GM23338 (cell line): Measurements from ENCODE around the gene FBLN5. TPM values are rescaled to one million over a fixed set of nuclear protein-coding genes. Genes with fewer than 3 reads are reported as not detected.

Experiments used
- ATAC-seq: fragments of 200-7000 bp; cut with Tn5 transposase; 3 replicates; pipeline ENCODE4 v1.9.1; 2020
- DNase-seq: peaks from one replicate; pipeline ENCODE4 v3.0.0-alpha.2; 2015; ENCODE audit warnings: low spot score
- H2AFZ ChIP-seq: fragments of 200-600 bp; sonication (generic); 2 replicates; pipeline ENCODE4 v1.8.0; 2016; ENCODE audit warnings: antibody characterized with exemption, mild to moderate bottlenecking, moderate library complexity
- H3F3A ChIP-seq: fragments of 200-600 bp; sonication (generic); replicated peaks from 2 replicates; pipeline ENCODE4 v1.8.0; 2017; ENCODE audit warnings: antibody characterized with exemption, mixed run types, low read depth
- H3K27ac ChIP-seq: fragments of 200-600 bp; sonication (generic); 2 replicates; pipeline ENCODE4 v1.6.1; 2016; ENCODE audit warnings: low read depth
- H3K27me3 ChIP-seq: fragments of 200-600 bp; sonication (generic); 2 replicates; pipeline ENCODE4 v1.8.0; 2016; ENCODE audit warnings: mild to moderate bottlenecking, mixed run types, moderate library complexity; ENCODE audit not compliant: insufficient read depth
- H3K36me3 ChIP-seq: fragments of 200-600 bp; sonication (generic); 2 replicates; pipeline ENCODE4 v1.8.0; 2016; ENCODE audit warnings: mild to moderate bottlenecking; ENCODE audit not compliant: insufficient read depth
- H3K4me1 ChIP-seq: fragments of 200-600 bp; sonication (generic); 2 replicates; pipeline ENCODE4 v1.8.0; 2016; ENCODE audit warnings: mild to moderate bottlenecking, moderate library complexity; ENCODE audit not compliant: insufficient read depth
- H3K4me2 ChIP-seq: fragments of 200-600 bp; sonication (generic); 2 replicates; pipeline ENCODE4 v1.7.1; 2017; ENCODE audit warnings: mixed run types
- H3K4me3 ChIP-seq: fragments of 200-600 bp; sonication (generic); 2 replicates; pipeline ENCODE4 v1.6.1; 2016; ENCODE audit warnings: mixed run types
- H3K79me2 ChIP-seq: fragments of 200-600 bp; sonication (generic); replicated peaks from 2 replicates; pipeline ENCODE4 v1.8.0; 2017; ENCODE audit warnings: mild to moderate bottlenecking; ENCODE audit not compliant: insufficient read depth
- H3K9me2 ChIP-seq: fragments of 200-600 bp; sonication (generic); 2 replicates; pipeline ENCODE4 v1.8.0; 2017; ENCODE audit not compliant: insufficient read depth
- H4K20me1 ChIP-seq: fragments of 200-600 bp; sonication (generic); replicated peaks from 2 replicates; pipeline ENCODE4 v1.8.0; 2017; ENCODE audit warnings: mild to moderate bottlenecking; ENCODE audit not compliant: insufficient read depth
- H3K27ac Mint-ChIP-seq: 2 replicates; pipeline ENCODE4 v1.8.0; 2020; ENCODE audit warnings: inconsistent platforms, mild to moderate bottlenecking, moderate library complexity, mixed read lengths
- H3K27me3 Mint-ChIP-seq: 3 replicates; pipeline ENCODE4 v1.8.0; 2022; ENCODE audit warnings: low read depth, mild to moderate bottlenecking, moderate library complexity, mixed read lengths, inconsistent platforms; ENCODE audit not compliant: insufficient read depth, poor library complexity
- H3K36me3 Mint-ChIP-seq: 3 replicates; pipeline ENCODE4 v1.8.0; 2021; ENCODE audit warnings: low read depth, mild to moderate bottlenecking, inconsistent platforms, moderate library complexity, mixed read lengths
- H3K4me1 Mint-ChIP-seq: 3 replicates; pipeline ENCODE4 v1.8.0; 2020; ENCODE audit warnings: mild to moderate bottlenecking, inconsistent platforms, mixed read lengths
- H3K4me3 Mint-ChIP-seq: 3 replicates; pipeline ENCODE4 v1.8.0; 2021; ENCODE audit warnings: moderate library complexity, mild to moderate bottlenecking, inconsistent platforms, mixed read lengths
- H3K9me3 Mint-ChIP-seq: 3 replicates; pipeline ENCODE4 v1.8.0; 2020; ENCODE audit warnings: moderate library complexity, mild to moderate bottlenecking, inconsistent platforms, mixed read lengths
- CREB1 ChIP-seq: fragments of 250-450 bp; sonication (Bioruptor Pico); IDR thresholded peaks from 2 replicates; pipeline ENCODE4 v1.5.0; 2020; ENCODE audit warnings: low read depth, mild to moderate bottlenecking, moderate library complexity
- EZH2 ChIP-seq: fragments of 200-600 bp; sonication (generic); IDR thresholded peaks from one replicate; pipeline ENCODE4 v1.8.0; 2017; ENCODE audit warnings: antibody characterized with exemption, mild to moderate bottlenecking, low read depth; ENCODE audit not compliant: unreplicated experiment
- JUNB ChIP-seq: IDR thresholded peaks from one replicate; pipeline ENCODE4 v1.6.1; 2016; ENCODE audit warnings: antibody characterized with exemption; ENCODE audit not compliant: unreplicated experiment
- NANOG ChIP-seq: IDR thresholded peaks from 2 replicates; pipeline ENCODE4 v1.6.1; 2016; ENCODE audit warnings: antibody characterized with exemption, borderline replicate concordance
- ZNF114 ChIP-seq: fragments of 250-450 bp; sonication (Bioruptor Pico); IDR thresholded peaks from 2 replicates; pipeline ENCODE4 v1.5.0; 2020; ENCODE audit warnings: mild to moderate bottlenecking, moderate library complexity
- polyA plus RNA-seq: library from polyadenylated mRNA; unstranded; fragments of >200 nt; fragmentation: Nextera tagmentation; extraction: Ambion mirVana; gene quantifications from 2 replicates; pipeline ENCODE4 v1.2.1, GENCODE V29; 2016
- total RNA-seq: library from RNA; depleted of rRNA; stranded (reverse); fragments of >200 nt; shearing (Covaris generic); gene quantifications from 2 replicates; pipeline ENCODE4 v1.2.3, GENCODE V29; 2014
- TF ChIP-seq, protein P1 (sequence below): fragments of 250-450 bp; sonication (Bioruptor Pico); IDR thresholded peaks from 2 replicates; pipeline ENCODE4 v1.5.0; 2020; ENCODE audit warnings: mild to moderate bottlenecking, moderate library complexity
- TF ChIP-seq, protein P2 (sequence below): IDR thresholded peaks from 2 replicates; pipeline ENCODE4 v1.6.1; 2016; ENCODE audit warnings: antibody characterized with exemption
- TF ChIP-seq, protein P3 (sequence below): IDR thresholded peaks from one replicate; pipeline ENCODE4 v1.6.1; 2018; ENCODE audit warnings: antibody characterized with exemption; ENCODE audit not compliant: unreplicated experiment

Gene FBLN5
- total and polyA plus RNA-seq, 2 experiments from 2014 or later = 4.3 to 4.9 TPM

DNA sequence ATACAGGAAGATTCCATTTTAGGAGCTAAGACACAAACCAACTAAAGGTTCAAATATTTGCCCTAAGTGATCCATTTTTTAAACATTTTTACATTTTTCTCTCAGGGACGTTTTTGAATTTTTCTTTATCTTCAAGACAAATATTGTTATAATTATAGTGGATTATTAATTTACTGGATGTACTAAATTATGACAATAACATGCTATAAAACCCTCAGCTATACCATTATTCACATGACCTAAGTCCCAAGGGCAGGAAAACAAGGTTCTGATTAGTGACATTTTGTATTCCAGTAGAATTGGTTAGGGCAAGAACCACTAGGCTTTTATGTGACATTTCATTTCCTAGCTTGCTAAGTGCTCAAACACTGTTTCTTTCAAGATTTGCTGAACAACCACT is 16.5 kb upstream of the FBLN5 start:
- Histone ChIP-seq H3K27me3 (no peaks in the 10 kb centered on the region), H4K20me1 (no peaks in the 10 kb centered on the region), H3F3A (no peaks in the 10 kb centered on the region), H3K4me2 (no peak overlapping the region), H3K4me3 (no peak overlapping the region), H2AFZ (no peak overlapping the region), H3K4me1 (no peaks in the 10 kb centered on the region), H3K9me2 (no peaks in the 10 kb centered on the region), H3K36me3 (peaks cover 1% of the 10 kb centered on the region; the same call in 1 of the 2 replicates), H3K27ac (no peak overlapping the region), H3K79me2 (no peaks in the 10 kb centered on the region)
- Mint-ChIP-seq H3K36me3 (peaks cover 7% of the 10 kb centered on the region; the same call in 1 of the 3 replicates), H3K4me1 (peaks cover 8% of the 10 kb centered on the region; the same call in 2 of the 3 replicates), H3K27me3 (peaks cover 4% of the 10 kb centered on the region), H3K9me3 (no peaks in the 10 kb centered on the region), H3K4me3 (no peak overlapping the region), H3K27ac (no peak overlapping the region)
- TF ChIP-seq, protein P1, sequence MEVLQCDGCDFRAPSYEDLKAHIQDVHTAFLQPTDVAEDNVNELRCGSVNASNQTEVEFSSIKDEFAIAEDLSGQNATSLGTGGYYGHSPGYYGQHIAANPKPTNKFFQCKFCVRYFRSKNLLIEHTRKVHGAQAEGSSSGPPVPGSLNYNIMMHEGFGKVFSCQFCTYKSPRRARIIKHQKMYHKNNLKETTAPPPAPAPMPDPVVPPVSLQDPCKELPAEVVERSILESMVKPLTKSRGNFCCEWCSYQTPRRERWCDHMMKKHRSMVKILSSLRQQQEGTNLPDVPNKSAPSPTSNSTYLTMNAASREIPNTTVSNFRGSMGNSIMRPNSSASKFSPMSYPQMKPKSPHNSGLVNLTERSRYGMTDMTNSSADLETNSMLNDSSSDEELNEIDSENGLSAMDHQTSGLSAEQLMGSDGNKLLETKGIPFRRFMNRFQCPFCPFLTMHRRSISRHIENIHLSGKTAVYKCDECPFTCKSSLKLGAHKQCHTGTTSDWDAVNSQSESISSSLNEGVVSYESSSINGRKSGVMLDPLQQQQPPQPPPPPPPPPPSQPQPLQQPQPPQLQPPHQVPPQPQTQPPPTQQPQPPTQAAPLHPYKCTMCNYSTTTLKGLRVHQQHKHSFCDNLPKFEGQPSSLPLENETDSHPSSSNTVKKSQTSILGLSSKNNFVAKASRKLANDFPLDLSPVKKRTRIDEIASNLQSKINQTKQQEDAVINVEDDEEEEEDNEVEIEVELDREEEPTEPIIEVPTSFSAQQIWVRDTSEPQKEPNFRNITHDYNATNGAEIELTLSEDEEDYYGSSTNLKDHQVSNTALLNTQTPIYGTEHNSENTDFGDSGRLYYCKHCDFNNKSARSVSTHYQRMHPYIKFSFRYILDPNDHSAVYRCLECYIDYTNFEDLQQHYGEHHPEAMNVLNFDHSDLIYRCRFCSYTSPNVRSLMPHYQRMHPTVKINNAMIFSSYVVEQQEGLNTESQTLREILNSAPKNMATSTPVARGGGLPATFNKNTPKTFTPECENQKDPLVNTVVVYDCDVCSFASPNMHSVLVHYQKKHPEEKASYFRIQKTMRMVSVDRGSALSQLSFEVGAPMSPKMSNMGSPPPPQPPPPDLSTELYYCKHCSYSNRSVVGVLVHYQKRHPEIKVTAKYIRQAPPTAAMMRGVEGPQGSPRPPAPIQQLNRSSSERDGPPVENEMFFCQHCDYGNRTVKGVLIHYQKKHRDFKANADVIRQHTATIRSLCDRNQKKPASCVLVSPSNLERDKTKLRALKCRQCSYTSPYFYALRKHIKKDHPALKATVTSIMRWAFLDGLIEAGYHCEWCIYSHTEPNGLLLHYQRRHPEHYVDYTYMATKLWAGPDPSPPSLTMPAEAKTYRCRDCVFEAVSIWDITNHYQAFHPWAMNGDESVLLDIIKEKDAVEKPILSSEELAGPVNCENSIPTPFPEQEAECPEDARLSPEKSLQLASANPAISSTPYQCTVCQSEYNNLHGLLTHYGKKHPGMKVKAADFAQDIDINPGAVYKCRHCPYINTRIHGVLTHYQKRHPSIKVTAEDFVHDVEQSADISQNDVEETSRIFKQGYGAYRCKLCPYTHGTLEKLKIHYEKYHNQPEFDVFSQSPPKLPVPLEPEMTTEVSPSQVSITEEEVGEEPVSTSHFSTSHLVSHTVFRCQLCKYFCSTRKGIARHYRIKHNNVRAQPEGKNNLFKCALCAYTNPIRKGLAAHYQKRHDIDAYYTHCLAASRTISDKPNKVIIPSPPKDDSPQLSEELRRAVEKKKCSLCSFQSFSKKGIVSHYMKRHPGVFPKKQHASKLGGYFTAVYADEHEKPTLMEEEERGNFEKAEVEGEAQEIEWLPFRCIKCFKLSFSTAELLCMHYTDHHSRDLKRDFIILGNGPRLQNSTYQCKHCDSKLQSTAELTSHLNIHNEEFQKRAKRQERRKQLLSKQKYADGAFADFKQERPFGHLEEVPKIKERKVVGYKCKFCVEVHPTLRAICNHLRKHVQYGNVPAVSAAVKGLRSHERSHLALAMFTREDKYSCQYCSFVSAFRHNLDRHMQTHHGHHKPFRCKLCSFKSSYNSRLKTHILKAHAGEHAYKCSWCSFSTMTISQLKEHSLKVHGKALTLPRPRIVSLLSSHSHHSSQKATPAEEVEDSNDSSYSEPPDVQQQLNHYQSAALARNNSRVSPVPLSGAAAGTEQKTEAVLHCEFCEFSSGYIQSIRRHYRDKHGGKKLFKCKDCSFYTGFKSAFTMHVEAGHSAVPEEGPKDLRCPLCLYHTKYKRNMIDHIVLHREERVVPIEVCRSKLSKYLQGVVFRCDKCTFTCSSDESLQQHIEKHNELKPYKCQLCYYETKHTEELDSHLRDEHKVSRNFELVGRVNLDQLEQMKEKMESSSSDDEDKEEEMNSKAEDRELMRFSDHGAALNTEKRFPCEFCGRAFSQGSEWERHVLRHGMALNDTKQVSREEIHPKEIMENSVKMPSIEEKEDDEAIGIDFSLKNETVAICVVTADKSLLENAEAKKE (CRISPR knock-in tag) = no peak
- TF ChIP-seq CREB1 (no peak), EZH2 (no peak), ZNF114 (CRISPR knock-in tag) (no peak)
- TF ChIP-seq, protein P2, sequence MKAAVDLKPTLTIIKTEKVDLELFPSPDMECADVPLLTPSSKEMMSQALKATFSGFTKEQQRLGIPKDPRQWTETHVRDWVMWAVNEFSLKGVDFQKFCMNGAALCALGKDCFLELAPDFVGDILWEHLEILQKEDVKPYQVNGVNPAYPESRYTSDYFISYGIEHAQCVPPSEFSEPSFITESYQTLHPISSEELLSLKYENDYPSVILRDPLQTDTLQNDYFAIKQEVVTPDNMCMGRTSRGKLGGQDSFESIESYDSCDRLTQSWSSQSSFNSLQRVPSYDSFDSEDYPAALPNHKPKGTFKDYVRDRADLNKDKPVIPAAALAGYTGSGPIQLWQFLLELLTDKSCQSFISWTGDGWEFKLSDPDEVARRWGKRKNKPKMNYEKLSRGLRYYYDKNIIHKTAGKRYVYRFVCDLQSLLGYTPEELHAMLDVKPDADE = no peak
- ATAC-seq = no peak
- DNase-seq = no peak

DNA sequence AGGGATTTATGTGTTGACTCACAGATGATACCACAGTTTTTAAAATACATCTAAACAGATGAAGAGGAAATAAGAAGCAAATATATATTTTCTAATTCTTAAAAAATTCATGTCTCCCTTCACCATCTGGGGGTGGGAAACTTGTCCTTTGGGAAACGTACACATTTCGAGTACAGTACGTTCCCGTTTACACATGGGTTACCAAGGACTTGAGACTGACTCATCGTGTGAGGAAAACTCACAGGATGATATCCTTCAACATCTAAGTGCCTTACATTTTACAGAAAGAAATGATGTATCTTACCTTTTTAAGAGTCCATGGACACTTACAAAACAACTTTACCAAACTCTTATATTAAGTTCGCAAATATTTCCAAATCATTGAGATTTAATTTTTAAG is 16.0 kb upstream of the FBLN5 start:
- H3K9me2 ChIP-seq = no peaks in the 10 kb centered on the region
- H3K79me2 ChIP-seq = no peaks in the 10 kb centered on the region
- Mint-ChIP-seq H3K4me3 (no peak overlapping the region), H3K27me3 (peaks cover 4% of the 10 kb centered on the region), H3K9me3 (no peaks in the 10 kb centered on the region), H3K27ac (no peak overlapping the region), H3K36me3 (peaks cover 2% of the 10 kb centered on the region; the same call in 1 of the 3 replicates), H3K4me1 (peaks cover 8% of the 10 kb centered on the region; the same call in 2 of the 3 replicates)
- no peaks in the 10 kb centered on the region for H3K27me3 ChIP-seq
- no peak overlapping the region for H2AFZ ChIP-seq
- no peaks in the 10 kb centered on the region for H3K36me3 ChIP-seq
- H3F3A ChIP-seq = no peaks in the 10 kb centered on the region
- no peak overlapping the region for H3K4me2 ChIP-seq
- DNase-seq = no peak
- H3K4me1 ChIP-seq = no peaks in the 10 kb centered on the region
- H3K4me3 ChIP-seq = no peak overlapping the region
- H3K27ac ChIP-seq = no peak overlapping the region
- no peaks in the 10 kb centered on the region for H4K20me1 ChIP-seq
- no peak for ATAC-seq
- TF ChIP-seq, protein P2 = no peak
- no peak for TF ChIP-seq JUNB
- TF ChIP-seq, protein P3, sequence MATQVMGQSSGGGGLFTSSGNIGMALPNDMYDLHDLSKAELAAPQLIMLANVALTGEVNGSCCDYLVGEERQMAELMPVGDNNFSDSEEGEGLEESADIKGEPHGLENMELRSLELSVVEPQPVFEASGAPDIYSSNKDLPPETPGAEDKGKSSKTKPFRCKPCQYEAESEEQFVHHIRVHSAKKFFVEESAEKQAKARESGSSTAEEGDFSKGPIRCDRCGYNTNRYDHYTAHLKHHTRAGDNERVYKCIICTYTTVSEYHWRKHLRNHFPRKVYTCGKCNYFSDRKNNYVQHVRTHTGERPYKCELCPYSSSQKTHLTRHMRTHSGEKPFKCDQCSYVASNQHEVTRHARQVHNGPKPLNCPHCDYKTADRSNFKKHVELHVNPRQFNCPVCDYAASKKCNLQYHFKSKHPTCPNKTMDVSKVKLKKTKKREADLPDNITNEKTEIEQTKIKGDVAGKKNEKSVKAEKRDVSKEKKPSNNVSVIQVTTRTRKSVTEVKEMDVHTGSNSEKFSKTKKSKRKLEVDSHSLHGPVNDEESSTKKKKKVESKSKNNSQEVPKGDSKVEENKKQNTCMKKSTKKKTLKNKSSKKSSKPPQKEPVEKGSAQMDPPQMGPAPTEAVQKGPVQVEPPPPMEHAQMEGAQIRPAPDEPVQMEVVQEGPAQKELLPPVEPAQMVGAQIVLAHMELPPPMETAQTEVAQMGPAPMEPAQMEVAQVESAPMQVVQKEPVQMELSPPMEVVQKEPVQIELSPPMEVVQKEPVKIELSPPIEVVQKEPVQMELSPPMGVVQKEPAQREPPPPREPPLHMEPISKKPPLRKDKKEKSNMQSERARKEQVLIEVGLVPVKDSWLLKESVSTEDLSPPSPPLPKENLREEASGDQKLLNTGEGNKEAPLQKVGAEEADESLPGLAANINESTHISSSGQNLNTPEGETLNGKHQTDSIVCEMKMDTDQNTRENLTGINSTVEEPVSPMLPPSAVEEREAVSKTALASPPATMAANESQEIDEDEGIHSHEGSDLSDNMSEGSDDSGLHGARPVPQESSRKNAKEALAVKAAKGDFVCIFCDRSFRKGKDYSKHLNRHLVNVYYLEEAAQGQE = no peak
- TF ChIP-seq NANOG = no peak
- no peak for TF ChIP-seq ZNF114 (CRISPR knock-in tag)
